Neuronal stem cell (in vitro differentiated cells): ENCODE results near the gene TNNT1.

Source experiments
- DNase-seq: peaks from one replicate; pipeline ENCODE4 v3.0.0-alpha.2; 2013; ENCODE audit warnings: low spot score
- H2AFZ ChIP-seq: one replicate; pipeline ENCODE4 v1.6.1; 2013; ENCODE audit warnings: mild to moderate bottlenecking, low read length, inconsistent platforms
- H2AK5ac ChIP-seq: 2 replicates; pipeline ENCODE4 v1.6.1; 2013; ENCODE audit warnings: low read depth, mild to moderate bottlenecking, inconsistent platforms, low read length, moderate library complexity, mixed read lengths
- H2BK120ac ChIP-seq: 2 replicates; pipeline ENCODE4 v1.6.1; 2013; ENCODE audit warnings: low read depth, mild to moderate bottlenecking, inconsistent platforms, low read length, moderate library complexity, mixed read lengths
- H2BK12ac ChIP-seq: one replicate; pipeline ENCODE4 v1.6.1; 2013; ENCODE audit warnings: low read length, inconsistent platforms
- H2BK15ac ChIP-seq: 2 replicates; pipeline ENCODE4 v1.6.1; 2013; ENCODE audit warnings: mild to moderate bottlenecking, low read length, inconsistent platforms, mixed read lengths
- H2BK5ac ChIP-seq: one replicate; pipeline ENCODE4 v1.6.1; 2013; ENCODE audit warnings: inconsistent platforms, mild to moderate bottlenecking, low read length, moderate library complexity
- H3K14ac ChIP-seq: one replicate; pipeline ENCODE4 v1.6.1; 2013; ENCODE audit warnings: low read length, inconsistent platforms
- H3K18ac ChIP-seq: 2 replicates; pipeline ENCODE4 v1.6.1; 2013; ENCODE audit warnings: low read length, inconsistent platforms
- H3K23ac ChIP-seq: 2 replicates; pipeline ENCODE4 v1.6.1; 2013; ENCODE audit warnings: low read depth, mild to moderate bottlenecking, mixed read lengths, low read length, inconsistent platforms; ENCODE audit not compliant: poor library complexity
- H3K27ac ChIP-seq: replicated peaks from 3 replicates; pipeline ENCODE4 v1.5.1; 2013; ENCODE audit warnings: low read length, inconsistent platforms
- H3K27me3 ChIP-seq, 3 experiments: 2 replicates each; pipeline ENCODE4 v1.6.1; 2013; ENCODE audit warnings: low read length in 3 of 3, mild to moderate bottlenecking in 2 of 3, inconsistent platforms in 1 of 3, low read depth in 1 of 3, mixed read lengths in 1 of 3, moderate library complexity in 1 of 3; ENCODE audit not compliant: control insufficient read depth in 3 of 3, insufficient read depth in 3 of 3
- H3K36me3 ChIP-seq, 2 donors: replicated peaks in 1 of 2; 2 replicates each; pipeline ENCODE4 v1.6.1; 2013; ENCODE audit warnings: low read length in 2 of 2; ENCODE audit not compliant: control insufficient read depth in 2 of 2, insufficient read depth in 2 of 2
- H3K4ac ChIP-seq: 2 replicates; pipeline ENCODE4 v1.6.1; 2013; ENCODE audit warnings: inconsistent platforms, mild to moderate bottlenecking, low read length, moderate library complexity
- H3K4me1 ChIP-seq, 2 donors: 1 replicate in 1 of 2; 2 replicates in 1 of 2; pipeline ENCODE4 v1.6.1; 2013; ENCODE audit warnings: low read length in 2 of 2, low read depth in 1 of 2; ENCODE audit not compliant: control insufficient read depth in 2 of 2, insufficient read depth in 1 of 2
- H3K4me2 ChIP-seq: one replicate; pipeline ENCODE4 v1.6.1; 2013; ENCODE audit warnings: mild to moderate bottlenecking, low read length, inconsistent platforms; ENCODE audit not compliant: insufficient read depth, poor library complexity, severe bottlenecking
- H3K4me3 ChIP-seq, 2 donors: 2 replicates each; pipeline ENCODE4 v1.5.1; 2013; ENCODE audit warnings: low read length in 2 of 2, mild to moderate bottlenecking in 2 of 2, inconsistent platforms in 1 of 2, moderate library complexity in 1 of 2
- H3K79me1 ChIP-seq: one replicate; pipeline ENCODE4 v1.6.1; 2013; ENCODE audit warnings: low read depth, mild to moderate bottlenecking, inconsistent platforms, low read length, moderate library complexity
- H3K9ac ChIP-seq: one replicate; pipeline ENCODE4 v1.6.1; 2013; ENCODE audit warnings: mild to moderate bottlenecking, low read depth, low read length, inconsistent platforms; ENCODE audit not compliant: poor library complexity
- H3K9me3 ChIP-seq, 2 donors: replicated peaks in 1 of 2; 2 replicates each; pipeline versions ENCODE3 to v1.6.1; 2013; ENCODE audit warnings: low read length in 2 of 2, mild to moderate bottlenecking in 2 of 2, inconsistent platforms in 1 of 2, low read depth in 1 of 2, mixed read lengths in 1 of 2, moderate library complexity in 1 of 2; ENCODE audit not compliant: control insufficient read depth in 2 of 2, insufficient read depth in 1 of 2
- H4K8ac ChIP-seq: one replicate; pipeline ENCODE4 v1.6.1; 2013; ENCODE audit warnings: low read depth, mild to moderate bottlenecking, inconsistent platforms, low read length, moderate library complexity
- H4K91ac ChIP-seq: one replicate; pipeline ENCODE4 v1.6.1; 2013; ENCODE audit warnings: low read length, low read depth, mild to moderate bottlenecking, inconsistent platforms; ENCODE audit not compliant: poor library complexity
- WGBS, 2 donors: extraction: QIAGEN DNeasy Blood & Tissue Kit; methylation state at CpG; one replicate each; pipeline ENCODE4 v1.1.7; 2013; ENCODE audit warnings: missing lambda C conversion rate in 2 of 2, mixed read lengths in 1 of 2; ENCODE audit not compliant: insufficient read length in 2 of 2, insufficient replicate concordance in 1 of 2; ENCODE audit errors: extremely low coverage in 2 of 2; 5-methylcytosine and 5-hydroxymethylcytosine counted together

TNNT1 gene

DNA sequence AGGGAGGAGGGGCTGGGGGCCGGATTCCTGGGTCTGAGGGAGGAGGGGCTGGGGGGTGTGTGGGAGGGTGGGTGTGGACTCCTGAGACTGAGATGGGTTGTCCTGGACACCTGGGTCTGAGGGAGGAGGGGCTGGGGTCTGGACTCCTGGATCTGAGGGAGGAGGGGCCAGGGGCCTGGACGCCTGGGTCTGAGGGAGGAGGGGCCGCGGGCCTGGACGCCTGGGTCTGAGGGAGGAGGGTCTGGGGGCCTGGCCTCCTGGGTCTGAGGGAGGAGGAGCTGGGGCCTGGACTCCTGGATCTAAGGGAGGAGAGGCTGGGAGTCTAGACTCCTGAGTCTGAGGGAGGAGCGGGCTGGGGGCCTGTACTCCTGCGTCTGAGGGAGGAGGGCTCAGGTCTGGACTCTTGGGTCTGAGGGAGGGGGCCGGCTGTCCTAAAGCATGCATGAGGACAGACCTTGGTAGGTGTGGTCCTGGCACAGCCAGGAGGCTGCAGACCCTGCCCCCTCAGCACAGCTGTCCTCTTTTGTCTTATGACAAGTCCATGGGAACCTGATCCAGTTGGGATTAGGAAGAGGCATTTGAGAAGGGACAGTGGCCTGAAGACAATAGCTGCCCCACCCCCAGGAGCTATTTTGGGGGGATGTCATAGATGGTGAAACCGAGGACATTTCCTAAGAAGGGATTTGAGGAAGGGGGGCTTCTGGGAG lies 1.3 kb downstream of the TNNT1 start:
- H2BK12ac ChIP-seq, result no peak overlapping the region
- H2AFZ ChIP-seq, result no peak overlapping the region
- no peak overlapping the region for H4K8ac ChIP-seq
- no peak overlapping the region for H3K14ac ChIP-seq
- WGBS, 2 donors, result no CpG with 5 or more reads among the region's 9 CpGs
- no peak overlapping the region for H2AK5ac ChIP-seq
- H3K36me3 ChIP-seq, result no peaks in the 10 kb centered on the region
- H3K23ac ChIP-seq, result no peak overlapping the region
- no peak overlapping the region for H3K4ac ChIP-seq
- H4K91ac ChIP-seq, result no peak overlapping the region
- no peaks in the 10 kb centered on the region for H3K79me1 ChIP-seq
- H3K4me2 ChIP-seq, result no peak overlapping the region
- no peak overlapping the region for H2BK15ac ChIP-seq
- H3K27ac ChIP-seq, result no peak overlapping the region
- no peak overlapping the region for H3K4me3 ChIP-seq
- no peak for DNase-seq
- no peak overlapping the region for H2BK5ac ChIP-seq
- H3K9me3 ChIP-seq, result peaks cover 0 to 2% of the 10 kb centered on the region in 2 donors
- no peak overlapping the region for H2BK120ac ChIP-seq
- no peak overlapping the region for H3K18ac ChIP-seq
- peaks cover 8 to 26% of the 10 kb centered on the region in 2 donors for H3K4me1 ChIP-seq
- peaks cover 0 to 55% (median 2%) of the 10 kb centered on the region in 3 experiments for H3K27me3 ChIP-seq
- H3K9ac ChIP-seq, result peak overlapping the region; percentile 3

DNA sequence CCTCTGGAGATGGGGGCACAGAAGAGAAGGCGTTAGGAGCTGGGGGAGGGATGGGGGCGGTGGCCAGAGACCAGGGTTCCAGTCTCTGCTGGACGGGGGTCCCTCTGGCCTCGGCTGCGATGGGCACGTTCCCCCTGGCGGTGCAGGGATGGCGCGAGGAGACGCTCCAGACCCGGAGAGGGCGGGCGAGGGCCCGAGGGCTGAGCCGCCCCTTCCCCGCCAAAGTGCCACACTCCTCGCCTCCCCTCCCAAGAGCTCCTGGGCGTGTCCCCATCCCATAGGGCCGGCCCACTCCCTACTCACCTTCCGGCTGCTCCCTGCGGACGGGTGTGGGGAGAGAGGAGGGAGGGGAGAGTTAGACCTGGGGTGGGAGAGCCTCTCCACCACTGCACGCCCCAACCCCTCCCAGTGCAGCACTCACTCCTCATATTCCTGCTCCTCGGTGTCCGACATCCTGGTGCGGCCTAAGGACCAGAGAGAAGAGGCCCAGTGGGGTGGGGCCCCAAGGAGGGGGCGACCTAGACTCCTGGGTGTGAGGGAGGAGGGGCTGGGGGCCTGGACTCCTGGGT lies 2.2 kb downstream of the TNNT1 start:
- Histone ChIP-seq H4K91ac (no peak overlapping the region), H3K9me3 (no peaks in the 10 kb centered on the region), H3K9ac (peak overlapping the region; percentile 79), H3K4ac (peak overlapping the region; percentile 72), H3K18ac (peak overlapping the region; percentile 100), H3K14ac (no peak overlapping the region), H3K27me3 (peaks cover 0 to 55% (median 2%) of the 10 kb centered on the region in 3 experiments), H3K4me2 (peak overlapping the region; percentile 78), H2AK5ac (peak overlapping the region; percentile 74), H2BK12ac (no peak overlapping the region), H2BK5ac (peak overlapping the region; percentile 22), H3K79me1 (no peaks in the 10 kb centered on the region), H3K23ac (peak overlapping the region; percentile 80), H2BK120ac (peak overlapping the region; percentile 47), H3K27ac (peak overlapping the region; percentile 81), H3K4me1 (peaks cover 8 to 26% of the 10 kb centered on the region in 2 donors), H2BK15ac (peak overlapping the region; percentile 86), H2AFZ (peak overlapping the region; percentile 85), H4K8ac (peak overlapping the region; percentile 1), H3K36me3 (no peaks in the 10 kb centered on the region), H3K4me3 (peak overlapping the region in 1 of 2 donors; percentile 70)
- WGBS, 2 donors, result no CpG with 5 or more reads among the region's 27 CpGs
- DNase-seq, result no peak

DNA sequence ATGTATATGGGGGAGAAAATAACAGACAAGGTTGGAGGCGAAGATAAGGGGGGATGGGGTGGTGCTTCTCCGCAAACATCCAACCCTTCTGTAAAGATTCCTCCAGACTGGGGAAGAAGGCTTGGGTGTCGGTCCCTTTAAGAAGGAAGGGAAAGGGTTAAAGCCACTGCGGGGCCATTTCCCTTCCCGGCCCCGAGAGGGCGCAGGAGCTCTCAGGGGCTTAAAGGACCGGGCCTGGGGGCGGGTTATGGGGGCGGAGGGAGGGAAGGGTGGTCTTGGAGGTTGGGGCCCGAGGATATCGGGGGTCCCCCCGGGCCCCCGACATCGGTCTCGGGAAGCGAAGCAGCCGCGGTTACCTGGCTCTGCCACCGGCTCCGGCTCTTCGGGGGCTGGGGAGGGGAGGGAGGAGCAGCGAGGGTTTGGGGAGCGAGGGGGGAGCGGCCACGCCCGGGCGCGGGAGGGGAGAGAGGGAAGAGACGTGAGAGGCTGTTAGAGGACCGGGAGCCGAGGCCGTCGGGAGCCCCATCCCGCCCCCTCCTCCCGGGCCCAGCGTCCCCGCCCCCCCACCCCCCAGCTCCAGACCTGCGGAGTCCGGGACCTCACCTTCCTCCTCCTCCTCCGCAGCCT lies 2.8 kb downstream of the TNNT1 start:
- peak overlapping the region; percentile 80 for H3K23ac ChIP-seq
- H2BK15ac ChIP-seq, result peak overlapping the region; percentile 86
- H3K4me1 ChIP-seq, result peaks cover 8 to 26% of the 10 kb centered on the region in 2 donors
- H4K8ac ChIP-seq, result no peak overlapping the region
- peak overlapping the region; percentile 85 for H2AFZ ChIP-seq
- H3K9me3 ChIP-seq, result no peaks in the 10 kb centered on the region
- no peaks in the 10 kb centered on the region for H3K79me1 ChIP-seq
- no peak overlapping the region for H2BK120ac ChIP-seq
- H3K9ac ChIP-seq, result no peak overlapping the region
- no peak overlapping the region for H3K14ac ChIP-seq
- no peak overlapping the region for H3K4ac ChIP-seq
- no CpG with 5 or more reads among the region's 41 CpGs for WGBS, 2 donors
- H3K36me3 ChIP-seq, result no peaks in the 10 kb centered on the region
- no peak for DNase-seq
- H2AK5ac ChIP-seq, result peak overlapping the region; percentile 74
- no peak overlapping the region for H2BK12ac ChIP-seq
- no peak overlapping the region for H4K91ac ChIP-seq
- H3K4me3 ChIP-seq, result peak overlapping the region in 1 of 2 donors; percentile 70
- peak overlapping the region; percentile 22 for H2BK5ac ChIP-seq
- peak overlapping the region; percentile 100 for H3K18ac ChIP-seq
- H3K4me2 ChIP-seq, result peak overlapping the region; percentile 78
- H3K27ac ChIP-seq, result peak overlapping the region; percentile 81
- H3K27me3 ChIP-seq, result peaks cover 0 to 55% (median 2%) of the 10 kb centered on the region in 3 experiments

DNA sequence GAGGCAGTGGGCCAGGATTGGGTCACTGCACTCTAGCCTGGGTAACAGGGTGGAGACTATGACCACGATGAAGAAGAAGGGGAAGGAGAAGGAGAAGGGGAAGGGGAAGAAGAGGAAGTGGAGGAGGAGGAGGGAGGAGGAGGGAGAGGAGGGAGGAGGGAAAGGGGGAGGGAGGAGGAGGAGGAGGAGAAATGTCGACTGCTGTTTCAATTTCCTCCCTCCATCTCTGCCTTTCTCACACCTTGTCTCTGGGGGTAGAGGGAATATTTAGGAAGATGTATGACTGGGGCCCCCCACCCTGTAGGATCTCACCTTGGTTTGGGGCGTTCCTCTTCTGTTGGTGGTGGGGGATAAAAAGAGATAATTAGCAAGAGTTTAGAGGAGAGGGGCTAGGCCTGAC lies 3.8 kb downstream of the TNNT1 start:
- no CpG with 5 or more reads among the region's 3 CpGs for WGBS, 2 donors
- no peak overlapping the region for H2BK12ac ChIP-seq
- no peak for DNase-seq

More for the DNA sequence above, 3.8 kb downstream of the TNNT1 start:
- Histone ChIP-seq H2BK120ac (no peak overlapping the region), H2AFZ (no peak overlapping the region), H3K27ac (no peak overlapping the region), H3K14ac (no peak overlapping the region), H3K79me1 (no peaks in the 10 kb centered on the region), H3K23ac (no peak overlapping the region), H3K9ac (no peak overlapping the region), H2AK5ac (peak overlapping the region; percentile 61), H4K8ac (no peak overlapping the region), H2BK15ac (peak overlapping the region; percentile 72), H3K18ac (no peak overlapping the region), H3K9me3 (no peaks in the 10 kb centered on the region), H3K4me3 (no peak overlapping the region), H3K36me3 (no peaks in the 10 kb centered on the region), H3K4ac (no peak overlapping the region), H4K91ac (no peak overlapping the region), H3K4me1 (peaks cover 11 to 30% of the 10 kb centered on the region in 2 donors), H3K27me3 (peaks cover 0 to 52% (median 2%) of the 10 kb centered on the region in 3 experiments), H2BK5ac (peak overlapping the region; percentile 35), H3K4me2 (no peak overlapping the region)
